ENCODE measurements around the gene GPR137C. TPM values are rescaled to one million over a fixed set of nuclear protein-coding genes. Genes with fewer than 3 reads are reported as not detected.

Gene GPR137C
- polyA plus RNA-seq, 1 donor from 2014 or later, result 118 TPM

GRCh38 chr14:52522581-52523345 is 29.9 kb upstream of the GPR137C start:
- H3K27ac ChIP-seq (ENCODE audit: low read length), result no peak overlapping the region
- H3K36me3 ChIP-seq (ENCODE audit: insufficient read depth, low read length), result peaks cover 22% of the 10 kb centered on the region
- H3K9ac ChIP-seq (ENCODE audit: low read length), result no peak overlapping the region
- H3K4me2 ChIP-seq (ENCODE audit: low read length), result no peak overlapping the region
- no peak overlapping the region for H3K4me3 ChIP-seq (ENCODE audit: low read length)
- no peak for TF ChIP-seq TAF1 (IDR thresholded peaks at IDR 0.05; ENCODE audit: low read depth)
- no peak for TF ChIP-seq REST (IDR thresholded peaks at IDR 0.05; ENCODE audit: borderline replicate concordance)
- no peak for TF ChIP-seq EP300 (conservative IDR thresholded peaks at IDR 0.05; ENCODE audit: poor library complexity, severe bottlenecking)
- TF ChIP-seq POLR2AphosphoS5 (IDR thresholded peaks at IDR 0.05), result no peak
- TF ChIP-seq SMC3 (conservative IDR thresholded peaks at IDR 0.05; ENCODE audit: poor library complexity), result no peak
- TF ChIP-seq CTCF (IDR thresholded peaks at IDR 0.05; ENCODE audit: poor library complexity, severe bottlenecking), result no peak
- H3F3A ChIP-seq (ENCODE audit: insufficient read depth, low read length, poor library complexity, severe bottlenecking), result no peaks in the 10 kb centered on the region
- no peaks in the 10 kb centered on the region for H3K79me2 ChIP-seq (replicated peaks; ENCODE audit: insufficient read depth, low read length)
- no peaks in the 10 kb centered on the region for H3K27me3 ChIP-seq (ENCODE audit: insufficient read depth, low read depth, low read length)
- H3K9me3 ChIP-seq (ENCODE audit: low read length), result no peaks in the 10 kb centered on the region
- H2AFZ ChIP-seq (ENCODE audit: low read depth, low read length), result no peak overlapping the region
- no peaks in the 10 kb centered on the region for H3K9me2 ChIP-seq (ENCODE audit: insufficient read depth, low read length)
- H4K20me1 ChIP-seq (ENCODE audit: insufficient read depth), result no peaks in the 10 kb centered on the region

- no peaks in the 10 kb centered on the region for H3K9me3 ChIP-seq (ENCODE audit: low read length)
- H3K9ac ChIP-seq (ENCODE audit: low read length), result no peak overlapping the region
- H3K27ac ChIP-seq (ENCODE audit: low read length), result no peak overlapping the region
- H4K20me1 ChIP-seq (ENCODE audit: insufficient read depth), result no peaks in the 10 kb centered on the region
- no peak for TF ChIP-seq EP300 (conservative IDR thresholded peaks at IDR 0.05; ENCODE audit: poor library complexity, severe bottlenecking)
- no peak for TF ChIP-seq POLR2AphosphoS5 (IDR thresholded peaks at IDR 0.05)
- TF ChIP-seq SMC3 (conservative IDR thresholded peaks at IDR 0.05; ENCODE audit: poor library complexity), result no peak
- no peak for TF ChIP-seq REST (IDR thresholded peaks at IDR 0.05; ENCODE audit: borderline replicate concordance)
- TF ChIP-seq CTCF (IDR thresholded peaks at IDR 0.05; ENCODE audit: poor library complexity, severe bottlenecking), result no peak
- H3K9me2 ChIP-seq (ENCODE audit: insufficient read depth, low read length), result no peaks in the 10 kb centered on the region
- H3K36me3 ChIP-seq (ENCODE audit: insufficient read depth, low read length), result peaks cover 12% of the 10 kb centered on the region
- no peak overlapping the region for H2AFZ ChIP-seq (ENCODE audit: low read depth, low read length)
- no peak overlapping the region for H3K4me2 ChIP-seq (ENCODE audit: low read length)
- no peak overlapping the region for H3K4me3 ChIP-seq (ENCODE audit: low read length)
- H3F3A ChIP-seq (ENCODE audit: insufficient read depth, low read length, poor library complexity, severe bottlenecking), result no peaks in the 10 kb centered on the region
- no peaks in the 10 kb centered on the region for H3K79me2 ChIP-seq (replicated peaks; ENCODE audit: insufficient read depth, low read length)
- H3K27me3 ChIP-seq (ENCODE audit: insufficient read depth, low read depth, low read length), result no peaks in the 10 kb centered on the region
Measured at GRCh38 chr14:52527052-52527451, 25.6 kb upstream of the GPR137C start.

All from neural cell (in vitro differentiated cells).